GM12892 (cell line): ENCODE results near the gene DAB1.

Experiments used
- POLR2A ChIP-seq: IDR thresholded peaks from 2 replicates; pipeline ENCODE4 v1.6.1; 2011; ENCODE audit warnings: low read depth, low read length, control low read depth
- POLR2AphosphoS5 ChIP-seq: IDR thresholded peaks from 2 replicates; pipeline ENCODE4 v1.6.1; 2011; ENCODE audit warnings: low read depth, low read length, control low read depth
- TAF1 ChIP-seq: IDR thresholded peaks from 2 replicates; pipeline ENCODE4 v1.6.1; 2011; ENCODE audit warnings: low read depth, mild to moderate bottlenecking, control low read depth, low read length, borderline replicate concordance

- TF ChIP-seq POLR2A (no peak), POLR2AphosphoS5 (no peak), TAF1 (no peak)
Observed at GRCh38 chr1:57229076-57229475, 194.8 kb downstream of the DAB1 start.
